HG03442 (cell line): ENCODE data around the gene AXL.
"Not testable (repeated sequence)": the region's sequence is repeated elsewhere in the genome, so short reads cannot be mapped to it uniquely, and the experiment has no call there.

Experiments
- ATAC-seq: cut with Tn5 transposase; IDR thresholded peaks from one replicate; pipeline ENCODE4 v1.9.1; 2021; ENCODE audit warnings: mild to moderate bottlenecking, moderate library complexity; ENCODE audit not compliant: unreplicated experiment

The AXL gene

GRCh38 chr19:41269055-41269454 is 50.0 kb downstream of the AXL start:
- ATAC-seq, result no peak

GRCh38 chr19:41269571-41269970 is 50.5 kb downstream of the AXL start:
- no peak for ATAC-seq

GRCh38 chr19:41273076-41273475 is 54.1 kb downstream of the AXL start:
- ATAC-seq, result no peak

GRCh38 chr19:41274802-41275201 is 55.8 kb downstream of the AXL start:
- no peak for ATAC-seq

GRCh38 chr19:41276231-41276630 is 57.2 kb downstream of the AXL start:
- ATAC-seq, result no peak

GRCh38 chr19:41278478-41278877 is 59.5 kb downstream of the AXL start:
- ATAC-seq, result no peak

- no peak for ATAC-seq
Measured at GRCh38 chr19:41288673-41289530, 69.9 kb downstream of the AXL start.

GRCh38 chr19:41289814-41290213 is 70.8 kb downstream of the AXL start:
- not testable (repeated sequence) for ATAC-seq

- no peak for ATAC-seq
Measured at GRCh38 chr19:41294393-41294792, 75.4 kb downstream of the AXL start.

GRCh38 chr19:41295499-41295898 is 76.5 kb downstream of the AXL start:
- no peak for ATAC-seq

- no peak for ATAC-seq
Measured at GRCh38 chr19:41296433-41296871, 77.4 kb downstream of the AXL start.

- peak; percentile 48 for ATAC-seq
Measured at GRCh38 chr19:41297628-41298347, 78.8 kb downstream of the AXL start.

- ATAC-seq, result no peak
Measured at GRCh38 chr19:41298348-41298964, 79.4 kb downstream of the AXL start.

GRCh38 chr19:41299046-41299754 is 80.2 kb downstream of the AXL start:
- ATAC-seq, result no peak

- ATAC-seq, result no peak
Measured at GRCh38 chr19:41299755-41300089, 80.7 kb downstream of the AXL start.

GRCh38 chr19:41300555-41300954 is 81.5 kb downstream of the AXL start:
- ATAC-seq, result no peak

GRCh38 chr19:41302624-41303351 is 83.8 kb downstream of the AXL start:
- no peak for ATAC-seq

- ATAC-seq, result no peak
Measured at GRCh38 chr19:41303954-41304353, 84.9 kb downstream of the AXL start.

GRCh38 chr19:41304706-41305483 is 85.9 kb downstream of the AXL start:
- ATAC-seq, result no peak
